ENCODE measurements around the gene POLR3C.
"Not testable (repeated sequence)": the region's sequence is repeated elsewhere in the genome, so short reads cannot be mapped to it uniquely, and the experiment has no call there.

The POLR3C gene

GRCh38 chr1:145785547-145785946 lies 38.5 kb upstream of the POLR3C start:
- H3K36me3 ChIP-seq (ENCODE audit: control insufficient read depth, insufficient read depth, low read length), result no peaks in the 10 kb centered on the region; the same call in 1 of the 2 replicates
- no peak overlapping the region for H3K4me3 ChIP-seq (replicated peaks; ENCODE audit: low read depth, low read length)
- no peak for DNase-seq (ENCODE audit: extremely low read depth, insufficient read length)
- no peak for TF ChIP-seq CTCF (IDR thresholded peaks at IDR 0.05; ENCODE audit: insufficient read depth, low read length, poor library complexity, severe bottlenecking)
- no peaks in the 10 kb centered on the region for H3K27me3 ChIP-seq (replicated peaks; ENCODE audit: control insufficient read depth, insufficient read depth, low read length)

- no peak for DNase-seq (ENCODE audit: extremely low read depth, insufficient read length)
- TF ChIP-seq CTCF (IDR thresholded peaks at IDR 0.05; ENCODE audit: insufficient read depth, low read length, poor library complexity, severe bottlenecking), result no peak
- Histone ChIP-seq H3K27me3 (replicated peaks; ENCODE audit: control insufficient read depth, insufficient read depth, low read length) (no peaks in the 10 kb centered on the region), H3K36me3 (ENCODE audit: control insufficient read depth, insufficient read depth, low read length) (no peaks in the 10 kb centered on the region; the same call in 1 of the 2 replicates), H3K4me3 (replicated peaks; ENCODE audit: low read depth, low read length) (no peak overlapping the region)
These were observed 37.7 kb upstream of the POLR3C start for GRCh38 chr1:145786271-145786670.

DNA sequence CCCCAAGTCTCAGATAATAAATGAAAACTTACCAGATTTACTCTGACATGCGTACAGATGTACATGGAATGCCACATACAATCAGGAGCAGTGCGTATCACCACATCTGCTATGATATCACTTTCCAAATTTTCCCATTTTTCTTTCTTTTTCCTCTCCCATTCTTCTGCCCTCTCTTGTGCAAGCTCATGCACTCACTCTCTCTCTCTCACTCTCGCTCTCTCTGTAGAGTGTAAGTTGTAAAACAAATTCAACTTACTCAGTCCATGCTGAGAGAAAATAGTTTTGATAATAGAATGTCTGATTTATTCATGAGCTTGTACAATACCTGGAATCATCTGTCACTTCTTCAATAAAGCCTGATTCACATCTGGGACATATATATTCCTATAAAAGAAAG lies 35.4 kb upstream of the POLR3C start:
- Histone ChIP-seq H3K36me3 (ENCODE audit: control insufficient read depth, insufficient read depth, low read length) (no peaks in the 10 kb centered on the region; the same call in 1 of the 2 replicates), H3K4me3 (replicated peaks; ENCODE audit: low read depth, low read length) (no peak overlapping the region), H3K27me3 (replicated peaks; ENCODE audit: control insufficient read depth, insufficient read depth, low read length) (no peaks in the 10 kb centered on the region)
- TF ChIP-seq CTCF (IDR thresholded peaks at IDR 0.05; ENCODE audit: insufficient read depth, low read length, poor library complexity, severe bottlenecking), result no peak
- DNase-seq (ENCODE audit: extremely low read depth, insufficient read length), result no peak

GRCh38 chr1:145791860-145792259 lies 32.1 kb upstream of the POLR3C start:
- not testable (repeated sequence) for H3K27me3 ChIP-seq (replicated peaks; ENCODE audit: control insufficient read depth, insufficient read depth, low read length); H3K36me3 ChIP-seq (ENCODE audit: control insufficient read depth, insufficient read depth, low read length); DNase-seq (ENCODE audit: extremely low read depth, insufficient read length); H3K4me3 ChIP-seq (replicated peaks; ENCODE audit: low read depth, low read length)

- H3K27me3 ChIP-seq (replicated peaks; ENCODE audit: control insufficient read depth, insufficient read depth, low read length), result no peaks in the 10 kb centered on the region
- no peak for DNase-seq (ENCODE audit: extremely low read depth, insufficient read length)
- H3K4me3 ChIP-seq (replicated peaks; ENCODE audit: low read depth, low read length), result no peak overlapping the region
- no peaks in the 10 kb centered on the region for H3K36me3 ChIP-seq (ENCODE audit: control insufficient read depth, insufficient read depth, low read length)
- no peak for TF ChIP-seq CTCF (IDR thresholded peaks at IDR 0.05; ENCODE audit: insufficient read depth, low read length, poor library complexity, severe bottlenecking)
These were observed 31.5 kb upstream of the POLR3C start for GRCh38 chr1:145792484-145792883.

- no peak overlapping the region for H3K4me3 ChIP-seq (replicated peaks; ENCODE audit: low read depth, low read length)
- H3K36me3 ChIP-seq (ENCODE audit: control insufficient read depth, insufficient read depth, low read length), result no peaks in the 10 kb centered on the region
- no peak for DNase-seq (ENCODE audit: extremely low read depth, insufficient read length)
- no peaks in the 10 kb centered on the region for H3K27me3 ChIP-seq (replicated peaks; ENCODE audit: control insufficient read depth, insufficient read depth, low read length)
- no peak for TF ChIP-seq CTCF (IDR thresholded peaks at IDR 0.05; ENCODE audit: insufficient read depth, low read length, poor library complexity, severe bottlenecking)
These were observed 28.6 kb upstream of the POLR3C start for GRCh38 chr1:145795257-145795881.

Data from GM06990 (cell line).